PFSK-1 (cell line): ENCODE measurements around the gene TIGD6.

Experiments used
- FOXP2 ChIP-seq: optimal IDR thresholded peaks from 2 replicates; pipeline ENCODE3; 2011; ENCODE audit warnings: borderline replicate concordance, control low read depth, inconsistent platforms; ENCODE audit not compliant: insufficient read depth; ENCODE audit errors: extremely low read length, extremely low read depth
- POLR2AphosphoS5 ChIP-seq: IDR thresholded peaks from 2 replicates; pipeline ENCODE4 v1.6.1; 2012; ENCODE audit warnings: low read depth, mild to moderate bottlenecking, control low read depth, low read length, moderate library complexity
- REST ChIP-seq, 2 experiments: IDR thresholded peaks; 2 replicates each; pipeline versions ENCODE4 v1.6.1 to v1.8.0; 2011 to 2012; ENCODE audit warnings: low read depth in 2 of 2, low read length in 2 of 2, control low read depth in 1 of 2, inconsistent platforms in 1 of 2, mild to moderate bottlenecking in 1 of 2, moderate library complexity in 1 of 2; ENCODE audit not compliant: insufficient read depth in 1 of 2
- SIN3A ChIP-seq: IDR thresholded peaks from 2 replicates; pipeline ENCODE4 v1.6.1; 2012; ENCODE audit warnings: mild to moderate bottlenecking, low read length, moderate library complexity, borderline replicate concordance; ENCODE audit not compliant: insufficient read depth
- TAF1 ChIP-seq: IDR thresholded peaks from 2 replicates; pipeline ENCODE4 v1.6.1; 2012; ENCODE audit warnings: low read length, control low read depth, borderline replicate concordance; ENCODE audit not compliant: insufficient read depth

Gene TIGD6

GRCh38 chr5:149969181-149969930, 31.1 kb downstream of the TIGD6 start:
- TF ChIP-seq FOXP2 (no peak), POLR2AphosphoS5 (no peak), TAF1 (no peak), SIN3A (no peak), REST (IDR thresholded peaks at IDR 0.05; ENCODE audit: insufficient read depth in 1 of 2, low read depth in 2 of 2, low read length in 2 of 2) (no peak)

GRCh38 chr5:149966946-149967345, 33.5 kb downstream of the TIGD6 start:
- TF ChIP-seq REST (IDR thresholded peaks at IDR 0.05; ENCODE audit: insufficient read depth in 1 of 2, low read depth in 2 of 2, low read length in 2 of 2) = no peak
- no peak for TF ChIP-seq POLR2AphosphoS5
- no peak for TF ChIP-seq SIN3A
- no peak for TF ChIP-seq TAF1
- no peak for TF ChIP-seq FOXP2

GRCh38 chr5:149963729-149964128, 36.7 kb downstream of the TIGD6 start:
- TF ChIP-seq SIN3A (no peak), TAF1 (no peak), FOXP2 (no peak), REST (IDR thresholded peaks at IDR 0.05; ENCODE audit: insufficient read depth in 1 of 2, low read depth in 2 of 2, low read length in 2 of 2) (no peak), POLR2AphosphoS5 (no peak)

- no peak for TF ChIP-seq SIN3A
- no peak for TF ChIP-seq REST (IDR thresholded peaks at IDR 0.05; ENCODE audit: insufficient read depth in 1 of 2, low read depth in 2 of 2, low read length in 2 of 2)
- no peak for TF ChIP-seq FOXP2
- no peak for TF ChIP-seq TAF1
- TF ChIP-seq POLR2AphosphoS5 = no peak
These were observed 37.7 kb downstream of the TIGD6 start for GRCh38 chr5:149962601-149963300.
